ENCODE data around the gene CALB2.

GRCh38 chr16:71358464-71358998 lies at the start of gene CALB2:
- TF ChIP-seq CTCF (IDR thresholded peaks at IDR 0.05): peak; percentile 97
- TF ChIP-seq ELK1 (IDR thresholded peaks at IDR 0.05; ENCODE audit: low read depth, low read length): no peak
- TF ChIP-seq, protein P1, sequence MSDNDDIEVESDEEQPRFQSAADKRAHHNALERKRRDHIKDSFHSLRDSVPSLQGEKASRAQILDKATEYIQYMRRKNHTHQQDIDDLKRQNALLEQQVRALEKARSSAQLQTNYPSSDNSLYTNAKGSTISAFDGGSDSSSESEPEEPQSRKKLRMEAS (IDR thresholded peaks at IDR 0.05): peak; percentile 49
- TF ChIP-seq NR3C1 (IDR thresholded peaks at IDR 0.05): no peak
- no peak for TF ChIP-seq POLR2A (IDR thresholded peaks at IDR 0.05; ENCODE audit: low read length)
- TF ChIP-seq EP300 (IDR thresholded peaks at IDR 0.05): no peak
